ENCODE data around the gene GLDN. TPM values are rescaled to one million over a fixed set of nuclear protein-coding genes. Genes with fewer than 3 reads are reported as not detected.

Gene GLDN
- total RNA-seq, 1 experiment from 2014 or later: 0.30 TPM

DNA sequence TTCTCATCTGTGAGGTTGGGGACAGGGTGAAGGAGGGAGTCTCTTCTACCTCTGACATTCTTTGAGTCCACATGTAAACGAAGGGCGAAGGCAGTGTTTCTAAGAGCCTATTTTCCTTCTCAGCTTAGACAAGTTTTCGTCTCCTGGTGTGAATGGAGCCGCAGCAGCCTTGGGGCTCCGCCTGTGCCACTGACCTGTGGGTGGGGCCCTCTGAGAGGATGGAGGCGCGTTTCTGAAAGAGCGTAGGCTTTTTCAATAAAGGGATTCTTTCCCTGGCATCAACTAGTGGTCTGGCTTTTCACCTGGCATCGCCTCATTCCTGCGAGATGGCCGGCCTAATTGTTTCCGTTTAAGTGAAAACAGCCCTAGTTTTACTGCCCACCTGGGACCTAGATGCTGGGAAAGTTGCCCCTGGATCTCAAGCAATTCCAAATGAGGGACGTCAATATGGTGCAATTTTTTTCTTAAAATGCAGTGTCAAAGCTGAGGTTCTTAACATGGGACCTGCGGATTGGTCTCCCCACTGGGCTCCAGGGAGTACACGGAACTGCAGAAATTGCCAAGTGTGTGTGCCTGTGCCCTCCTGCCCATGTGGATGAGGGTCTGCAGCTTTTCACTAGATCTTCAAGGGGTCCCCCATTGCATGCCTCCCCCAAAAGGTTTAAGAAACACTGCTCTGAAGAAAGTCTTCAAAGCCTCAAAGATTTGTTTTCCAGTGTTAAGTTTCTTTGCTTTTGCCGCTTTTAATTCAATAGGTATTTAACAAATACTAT, 958 bp downstream of the GLDN start:
- no peaks in the 10 kb centered on the region for H3K36me3 ChIP-seq
- H3K9me3 ChIP-seq: no peaks in the 10 kb centered on the region
- no peak for DNase-seq
- peaks cover 3% of the 10 kb centered on the region; the same call in 1 of the 2 replicates for H3K27me3 ChIP-seq
- H3K4me3 ChIP-seq: peak overlapping the region; percentile 32

DNA sequence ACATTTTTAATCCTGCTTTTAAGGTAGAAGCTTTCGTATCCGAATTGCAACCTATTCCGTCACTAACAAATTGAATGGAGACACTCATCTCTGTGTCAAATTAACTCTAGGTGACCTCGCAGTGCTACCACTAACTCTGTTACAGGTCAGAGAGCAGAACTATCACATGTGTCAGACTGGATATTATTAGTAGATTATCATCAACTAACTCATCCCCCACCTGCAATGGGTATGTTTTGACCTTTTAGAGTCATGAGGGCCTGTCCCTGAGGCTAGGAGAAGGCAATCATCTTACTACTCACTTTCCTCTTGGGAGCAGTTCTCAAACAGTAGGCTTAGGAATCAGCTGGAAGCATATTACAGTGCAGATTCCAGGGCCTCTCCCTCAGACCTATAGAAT, 2.0 kb downstream of the GLDN start:
- H3K4me3 ChIP-seq: no peak overlapping the region
- no peaks in the 10 kb centered on the region for H3K9me3 ChIP-seq
- DNase-seq: no peak
- H3K27me3 ChIP-seq: peaks cover 3% of the 10 kb centered on the region; the same call in 1 of the 2 replicates
- H3K36me3 ChIP-seq: no peaks in the 10 kb centered on the region

DNA sequence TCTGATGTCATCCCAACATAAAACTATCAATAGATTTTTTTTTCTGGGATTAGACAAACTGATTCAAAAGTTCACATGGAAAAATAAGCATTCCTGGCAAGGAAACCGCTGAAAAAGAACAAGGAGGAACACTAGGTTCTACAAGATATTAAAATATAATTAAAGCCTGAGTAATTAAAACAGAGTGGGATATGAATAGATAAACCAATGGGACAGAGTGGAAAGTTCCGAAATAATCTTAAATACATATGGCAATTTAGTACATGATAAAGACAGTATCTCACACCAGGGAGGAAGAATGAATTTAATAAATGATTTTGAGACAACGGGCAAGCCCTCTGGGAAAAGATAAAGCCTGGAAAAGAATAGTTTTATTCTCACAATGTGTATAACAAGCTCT, 4.7 kb downstream of the GLDN start:
- Histone ChIP-seq H3K27me3 (peaks cover 3% of the 10 kb centered on the region; the same call in 1 of the 2 replicates), H3K4me3 (no peak overlapping the region), H3K36me3 (no peaks in the 10 kb centered on the region), H3K9me3 (no peaks in the 10 kb centered on the region)
- no peak for DNase-seq

DNA sequence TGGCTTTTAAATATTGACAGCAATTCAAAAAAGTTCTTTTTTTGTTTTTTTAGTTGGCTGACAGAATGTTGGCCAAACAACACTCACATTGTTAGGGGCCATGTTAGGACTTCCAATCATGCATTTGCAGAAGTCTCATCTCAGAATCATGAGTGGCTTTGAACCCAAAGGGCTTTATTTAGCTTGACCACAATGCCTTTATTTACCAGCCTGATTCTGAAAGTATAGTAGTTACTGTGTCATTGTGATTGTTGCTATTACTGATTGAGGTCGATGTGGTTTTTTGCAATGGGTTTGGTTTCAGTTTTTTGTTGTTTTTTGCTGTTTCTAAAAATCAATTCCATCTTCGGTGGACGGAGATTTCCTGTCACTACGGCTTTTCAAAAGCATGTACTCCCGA, 7.2 kb downstream of the GLDN start:
- no peak overlapping the region for H3K4me3 ChIP-seq
- H3K9me3 ChIP-seq: no peaks in the 10 kb centered on the region
- H3K27me3 ChIP-seq: no peaks in the 10 kb centered on the region
- no peaks in the 10 kb centered on the region for H3K36me3 ChIP-seq
- no peak for DNase-seq

DNA sequence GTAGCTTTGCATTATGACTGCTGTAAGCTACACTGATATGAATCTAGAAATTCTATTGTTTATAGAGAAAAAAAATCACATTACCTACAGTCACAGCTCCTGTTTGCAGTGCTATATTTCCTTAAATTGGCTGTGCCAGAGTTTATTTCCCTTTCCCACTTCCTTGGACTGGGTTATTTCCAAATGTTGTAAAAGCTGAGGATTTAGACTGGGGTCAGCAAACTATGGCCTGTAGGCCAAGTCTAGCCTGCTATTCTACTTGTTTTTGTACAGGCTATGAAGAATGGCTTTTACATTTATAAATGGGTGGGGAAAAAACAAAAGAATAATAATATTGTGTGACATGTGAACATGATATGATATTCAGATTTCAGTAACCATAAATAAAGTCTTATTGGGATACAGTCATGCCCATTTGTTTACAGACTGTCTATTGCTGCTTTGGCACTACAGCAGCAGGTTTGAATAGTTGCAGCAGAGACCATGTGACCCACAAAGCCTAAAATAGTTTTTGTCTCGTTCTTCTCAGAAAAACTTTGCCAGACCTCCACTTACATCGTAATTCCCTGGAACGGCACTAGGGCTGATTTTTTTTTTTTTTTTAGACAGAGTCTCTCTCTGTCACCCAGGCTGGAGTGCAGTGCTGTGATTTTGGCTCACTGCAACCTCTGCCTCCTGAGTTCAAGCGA, 7.8 kb downstream of the GLDN start:
- Histone ChIP-seq H3K36me3 (no peaks in the 10 kb centered on the region), H3K27me3 (no peaks in the 10 kb centered on the region), H3K9me3 (no peaks in the 10 kb centered on the region), H3K4me3 (no peak overlapping the region)
- peak; percentile 45 for DNase-seq

DNA sequence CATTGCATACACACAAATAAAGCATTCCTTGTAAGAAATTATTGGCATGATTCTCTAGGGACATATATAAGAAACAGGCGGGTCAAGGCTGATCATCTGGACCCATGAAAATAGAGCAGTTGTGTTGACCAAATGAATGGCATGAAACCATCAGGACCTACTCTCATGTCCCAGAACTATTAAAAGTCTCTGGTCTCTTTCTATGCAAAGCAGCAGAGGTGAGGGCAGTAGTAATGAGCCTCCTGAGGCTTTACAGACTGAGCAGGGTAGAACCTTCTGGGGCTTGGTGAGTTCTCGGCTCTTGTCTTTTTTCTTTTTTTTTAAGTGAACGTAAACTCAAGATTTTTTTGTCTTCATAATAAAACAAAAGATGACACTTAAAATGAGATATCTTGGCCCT, 9.3 kb downstream of the GLDN start:
- no peak for DNase-seq
- Histone ChIP-seq H3K9me3 (no peaks in the 10 kb centered on the region), H3K36me3 (no peaks in the 10 kb centered on the region), H3K4me3 (no peak overlapping the region), H3K27me3 (no peaks in the 10 kb centered on the region)

DNA sequence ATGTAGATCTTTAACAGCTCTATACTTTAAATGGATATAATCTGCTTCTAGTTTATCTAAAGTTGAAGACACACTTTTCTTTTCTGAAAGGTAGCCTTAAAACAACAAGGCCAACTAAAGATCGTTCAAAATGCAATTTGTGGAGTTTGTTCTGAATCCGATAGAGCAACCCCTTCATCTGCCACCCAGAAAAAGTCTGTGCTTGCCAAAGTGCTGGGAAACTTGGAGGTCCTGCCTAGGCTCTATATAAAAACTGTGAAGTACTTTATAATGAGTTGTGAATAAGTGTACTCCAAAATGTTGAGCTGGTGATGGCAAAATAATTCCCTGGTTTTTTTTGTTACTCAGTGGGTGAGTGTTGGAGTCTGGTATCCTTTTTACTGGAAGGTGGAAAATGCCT, 12.5 kb downstream of the GLDN start:
- Histone ChIP-seq H3K27me3 (no peaks in the 10 kb centered on the region), H3K9me3 (no peaks in the 10 kb centered on the region), H3K4me3 (no peak overlapping the region), H3K36me3 (no peaks in the 10 kb centered on the region)
- DNase-seq: no peak

DNA sequence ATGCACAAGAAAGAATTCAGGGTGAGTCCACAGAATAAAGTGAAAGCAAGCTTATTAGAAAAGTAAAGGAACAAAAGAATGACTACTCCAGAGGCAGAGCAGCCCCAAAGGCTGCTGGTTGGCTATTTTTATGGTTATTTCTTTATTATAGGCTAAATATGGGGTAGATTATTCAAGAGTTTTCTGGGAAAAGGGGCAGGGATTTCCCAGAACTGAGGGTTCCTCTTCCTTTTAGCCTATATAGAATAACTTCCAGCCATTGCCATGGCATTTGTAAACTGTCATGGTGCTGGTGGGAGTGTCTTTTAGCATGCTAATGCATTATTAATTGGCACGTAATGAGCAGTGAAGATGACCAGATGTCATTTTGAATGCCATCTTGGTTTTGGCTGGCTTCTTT, 13.6 kb downstream of the GLDN start:
- H3K9me3 ChIP-seq: no peaks in the 10 kb centered on the region
- no peaks in the 10 kb centered on the region for H3K27me3 ChIP-seq
- no peak overlapping the region for H3K4me3 ChIP-seq
- H3K36me3 ChIP-seq: no peaks in the 10 kb centered on the region
- no peak for DNase-seq

DNA sequence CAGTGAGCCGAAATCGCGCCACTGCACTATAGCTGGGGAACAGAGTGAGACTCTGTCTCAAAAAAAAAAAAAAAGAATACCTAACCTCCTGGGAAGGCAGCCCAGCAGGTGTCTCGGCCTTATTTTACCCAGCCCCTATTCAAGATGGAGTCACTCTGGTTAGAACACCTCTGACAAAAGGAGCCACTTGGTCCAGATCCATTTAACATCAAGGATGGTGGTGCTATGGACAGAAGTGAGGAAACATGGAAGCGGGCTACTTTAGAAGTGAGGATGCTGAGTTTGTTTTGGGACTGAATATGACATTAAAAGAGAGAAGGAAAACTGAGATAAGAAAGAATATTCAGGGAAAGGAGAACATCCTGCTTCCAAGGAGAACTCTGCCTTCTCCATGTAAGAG, 14.7 kb downstream of the GLDN start:
- H3K27me3 ChIP-seq: no peaks in the 10 kb centered on the region
- H3K4me3 ChIP-seq: no peak overlapping the region
- no peak for DNase-seq
- H3K9me3 ChIP-seq: no peaks in the 10 kb centered on the region
- H3K36me3 ChIP-seq: no peaks in the 10 kb centered on the region

DNA sequence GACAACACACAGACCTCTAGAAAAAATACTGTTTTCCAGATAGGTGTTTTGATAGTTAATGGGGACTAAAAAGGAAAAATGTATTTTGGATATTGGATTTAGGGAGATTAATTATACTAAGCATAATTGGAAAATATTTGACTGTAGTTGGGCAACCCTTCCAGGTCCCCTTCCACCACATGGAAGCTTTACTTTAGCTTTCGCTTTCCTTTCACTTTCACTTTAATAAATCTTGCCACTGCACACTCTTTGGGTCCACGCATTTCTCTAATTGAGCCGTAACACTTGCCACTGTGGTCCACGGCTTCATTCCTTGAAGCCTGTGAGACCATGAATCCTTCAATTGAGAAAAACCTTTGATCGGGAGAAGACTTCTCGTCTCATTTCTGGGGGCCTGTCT, 15.5 kb downstream of the GLDN start:
- no peaks in the 10 kb centered on the region for H3K36me3 ChIP-seq
- H3K9me3 ChIP-seq: no peaks in the 10 kb centered on the region
- DNase-seq: no peak
- H3K27me3 ChIP-seq: no peaks in the 10 kb centered on the region
- H3K4me3 ChIP-seq: no peak overlapping the region

DNA sequence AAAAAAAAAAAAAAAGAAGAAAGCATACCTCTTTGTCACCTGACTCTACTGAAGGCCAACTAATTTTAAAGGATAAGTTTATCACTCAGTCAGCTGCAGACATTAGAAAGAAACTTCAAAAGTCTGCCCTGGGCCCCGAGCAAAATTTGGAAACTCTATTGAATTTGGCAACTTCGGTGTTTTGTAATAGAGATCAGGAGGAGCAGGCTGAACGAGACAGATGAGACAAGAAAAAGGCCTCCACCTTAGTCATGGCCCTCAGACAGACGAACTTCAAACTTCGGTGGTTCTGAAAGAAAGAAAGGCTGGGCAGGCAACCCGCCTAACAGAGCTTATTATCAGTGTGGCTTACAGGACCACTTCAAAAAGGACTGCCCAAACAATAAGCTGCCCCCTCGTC, 18.5 kb downstream of the GLDN start:
- no peak overlapping the region for H3K4me3 ChIP-seq
- H3K9me3 ChIP-seq: no peaks in the 10 kb centered on the region
- no peaks in the 10 kb centered on the region; the same call in 1 of the 2 replicates for H3K27me3 ChIP-seq
- H3K36me3 ChIP-seq: no peaks in the 10 kb centered on the region
- no peak for DNase-seq

DNA sequence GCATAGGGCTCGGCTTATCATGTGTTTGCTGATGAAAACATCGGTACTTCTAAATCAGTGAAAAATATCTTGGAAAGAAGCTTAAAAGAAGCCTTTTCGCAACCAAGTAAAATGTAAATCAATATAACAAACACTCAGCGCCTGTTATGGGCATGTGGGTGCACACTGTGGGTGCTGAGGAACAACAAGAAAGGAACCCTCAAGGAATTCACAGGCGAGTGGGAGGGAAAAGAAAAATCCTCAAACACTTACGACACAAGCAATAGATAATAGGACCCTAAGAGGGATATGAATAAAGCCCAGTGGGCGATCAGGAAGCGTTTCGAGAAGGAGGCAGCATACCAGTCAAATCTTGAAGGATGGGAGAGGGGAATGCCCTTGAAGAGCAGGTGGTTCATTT, 21.9 kb downstream of the GLDN start:
- no peaks in the 10 kb centered on the region; the same call in 1 of the 2 replicates for H3K27me3 ChIP-seq
- H3K9me3 ChIP-seq: no peaks in the 10 kb centered on the region
- no peak for DNase-seq
- H3K4me3 ChIP-seq: no peak overlapping the region
- no peaks in the 10 kb centered on the region for H3K36me3 ChIP-seq

DNA sequence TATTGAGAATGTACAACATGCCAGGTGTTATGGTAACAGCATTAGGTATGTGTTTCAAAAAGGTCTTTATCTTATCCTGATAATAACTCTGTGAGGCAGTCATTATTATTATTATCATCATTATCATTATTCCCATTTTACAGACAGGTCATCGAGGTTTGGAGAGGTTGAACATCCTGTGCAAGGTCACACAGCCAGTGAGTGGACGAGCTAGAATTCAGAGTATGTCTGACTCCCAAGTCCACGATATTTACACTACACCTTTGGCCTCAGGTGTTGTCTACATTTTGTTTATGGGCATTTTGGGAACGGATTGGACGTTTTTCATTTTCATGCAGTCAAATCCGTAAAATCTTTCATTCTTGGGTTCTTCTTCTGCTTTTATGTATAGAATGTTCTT, 24.0 kb downstream of the GLDN start:
- Histone ChIP-seq H3K4me3 (no peak overlapping the region), H3K9me3 (no peaks in the 10 kb centered on the region), H3K27me3 (no peaks in the 10 kb centered on the region; the same call in 1 of the 2 replicates), H3K36me3 (no peaks in the 10 kb centered on the region)
- no peak for DNase-seq

DNA sequence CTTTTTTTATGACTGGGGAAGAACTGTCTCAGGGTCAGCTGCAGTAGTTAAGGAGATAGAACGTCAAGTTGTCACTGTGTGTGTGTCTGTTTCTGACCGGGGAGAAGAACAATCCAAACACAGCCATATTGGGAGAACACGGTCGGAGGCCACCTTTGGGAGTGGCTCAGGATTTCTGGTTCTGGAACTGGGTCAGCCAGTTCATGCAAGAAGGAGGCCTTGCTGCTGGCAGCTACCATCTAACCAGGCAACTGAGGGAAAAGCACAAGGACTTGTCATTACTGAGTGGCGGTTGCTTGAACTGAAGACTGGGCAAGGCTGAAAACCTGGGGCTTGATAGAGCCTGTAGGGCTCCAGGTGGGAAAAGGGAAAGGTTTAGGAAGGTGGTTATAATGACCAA, 24.6 kb downstream of the GLDN start:
- Histone ChIP-seq H3K9me3 (no peaks in the 10 kb centered on the region), H3K4me3 (no peak overlapping the region), H3K27me3 (no peaks in the 10 kb centered on the region; the same call in 1 of the 2 replicates), H3K36me3 (no peaks in the 10 kb centered on the region)
- DNase-seq: no peak

DNA sequence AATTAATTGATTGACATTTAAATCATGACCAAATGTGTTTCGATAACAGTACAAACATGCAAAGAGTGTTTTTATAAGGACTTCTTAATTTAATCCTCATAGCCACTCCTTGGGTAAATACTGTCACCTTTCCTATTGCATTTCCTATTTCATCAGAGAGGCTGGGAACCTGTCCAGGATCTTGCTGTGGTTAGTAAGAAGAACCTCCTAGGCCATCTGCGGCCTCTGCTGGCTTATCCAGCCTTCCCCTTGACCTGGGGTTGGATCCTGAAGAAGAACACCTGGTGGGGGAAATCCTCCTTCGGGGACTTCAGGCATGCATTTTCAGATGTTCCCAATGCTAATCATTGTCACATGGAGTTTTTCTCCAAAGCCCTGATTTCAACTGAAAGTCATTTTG, 25.5 kb downstream of the GLDN start:
- Histone ChIP-seq H3K9me3 (no peaks in the 10 kb centered on the region), H3K4me3 (no peak overlapping the region), H3K27me3 (no peaks in the 10 kb centered on the region; the same call in 1 of the 2 replicates), H3K36me3 (no peaks in the 10 kb centered on the region)
- peak; percentile 64 for DNase-seq

DNA sequence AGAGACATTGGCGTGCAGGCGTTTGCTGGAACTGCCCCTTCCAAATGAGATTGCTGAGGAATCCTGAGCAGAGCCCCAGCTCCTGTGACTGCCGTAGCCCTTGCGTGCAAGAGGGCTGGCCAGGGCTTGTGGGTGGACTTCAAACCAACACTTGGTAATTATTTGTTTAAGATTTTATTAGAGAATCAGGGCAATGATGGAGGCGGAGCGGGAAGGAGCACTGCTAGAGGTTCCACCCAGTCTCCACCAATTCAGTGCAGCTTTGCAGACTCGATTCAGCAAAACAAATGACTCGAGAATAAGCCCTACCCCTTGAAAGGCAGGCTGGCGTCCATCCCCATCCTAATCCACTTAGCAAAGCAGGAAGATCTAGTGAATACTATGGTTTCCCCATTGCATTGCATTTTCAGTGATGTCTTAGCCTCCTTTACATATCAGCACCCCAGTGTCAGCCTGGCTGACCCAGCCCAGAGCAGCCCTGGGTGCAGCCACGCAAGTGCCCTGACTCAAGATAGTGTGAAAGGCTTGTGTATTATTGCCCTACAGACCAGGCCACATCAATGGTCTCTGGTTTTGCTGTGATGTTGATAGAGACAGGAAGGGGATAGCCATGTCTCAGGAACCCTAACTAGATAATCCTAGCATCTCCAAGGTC, 26.0 kb downstream of the GLDN start:
- Histone ChIP-seq H3K27me3 (no peaks in the 10 kb centered on the region; the same call in 1 of the 2 replicates), H3K9me3 (no peaks in the 10 kb centered on the region), H3K4me3 (no peak overlapping the region), H3K36me3 (no peaks in the 10 kb centered on the region)
- peak; percentile 80 for DNase-seq

DNA sequence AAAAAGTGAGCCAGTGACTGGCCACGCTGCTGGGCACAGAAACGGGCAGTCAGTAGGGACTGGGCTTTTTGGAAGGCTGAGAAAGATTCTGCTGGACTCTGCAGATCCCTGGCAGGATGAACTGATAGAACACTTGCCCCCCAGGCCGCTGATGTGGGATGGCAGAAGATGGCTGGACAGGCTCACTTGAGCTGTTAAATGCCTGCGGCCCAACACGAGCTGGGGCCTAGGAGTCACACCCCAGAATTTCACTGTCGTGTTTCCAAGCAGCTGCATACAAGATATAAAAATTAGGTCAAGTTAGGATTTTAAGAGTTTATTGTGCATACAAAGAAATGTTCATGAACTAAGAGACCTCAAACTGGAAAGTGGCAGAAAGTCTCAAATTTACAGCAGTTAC, 26.9 kb downstream of the GLDN start:
- no peaks in the 10 kb centered on the region for H3K9me3 ChIP-seq
- no peaks in the 10 kb centered on the region for H3K27me3 ChIP-seq
- no peak overlapping the region for H3K4me3 ChIP-seq
- DNase-seq: no peak
- no peaks in the 10 kb centered on the region for H3K36me3 ChIP-seq

Measured in MG63 (cell line).